Naive thymus-derived CD4-positive, alpha-beta T cell (primary cell): Measurements from ENCODE around the gene TCF7L2. TPM values are rescaled to one million over a fixed set of nuclear protein-coding genes. Genes with fewer than 3 reads are reported as not detected.

ENCODE experiments used
- ATAC-seq: fragments of 150-1000 bp; cut with Tn5 transposase; 2 replicates; pipeline ENCODE4 v1.10.0; 2021; ENCODE audit warnings: mild to moderate bottlenecking, moderate library complexity
- CTCF ChIA-PET: fragments of 350-600 bp; sonication (Branson Sonifier 250); formaldehyde crosslinking; loops from one replicate; lab custom pipeline; 2021; ENCODE audit warnings: antibody characterized with exemption; lab: Charles Lee
- POLR2A ChIA-PET: fragments of 350-600 bp; sonication (Branson Sonifier 250); formaldehyde crosslinking; loops from one replicate; lab custom pipeline; 2021; ENCODE audit warnings: antibody characterized with exemption, inconsistent platforms; lab: Charles Lee
- DNase-seq, 9 donors: peaks; one replicate each; pipeline versions ENCODE4 v3.0.0 to v3.0.0-alpha.2; 2020 to 2022; ENCODE audit warnings: mixed read lengths in 1 of 9
- H3K27ac ChIP-seq: one replicate; pipeline ENCODE4 v1.7.0; 2013; ENCODE audit warnings: mild to moderate bottlenecking, low read depth, low read length, moderate library complexity
- H3K27me3 ChIP-seq, 2 donors: one replicate each; pipeline ENCODE4 v1.7.0; 2013; ENCODE audit warnings: low read length in 2 of 2, mild to moderate bottlenecking in 2 of 2, moderate library complexity in 2 of 2; ENCODE audit not compliant: control insufficient read depth in 2 of 2, insufficient read depth in 2 of 2
- H3K36me3 ChIP-seq, 3 experiments: 1 replicate in 2 of 3; 2 replicates in 1 of 3; pipeline ENCODE4 v1.7.0; 2013; ENCODE audit warnings: low read length in 3 of 3, mild to moderate bottlenecking in 3 of 3, moderate library complexity in 1 of 3; ENCODE audit not compliant: insufficient read depth in 3 of 3, control insufficient read depth in 2 of 3
- H3K4me1 ChIP-seq, 2 donors: one replicate each; pipeline ENCODE4 v1.7.0; 2013; ENCODE audit warnings: low read length in 2 of 2, mild to moderate bottlenecking in 2 of 2, moderate library complexity in 1 of 2; ENCODE audit not compliant: control insufficient read depth in 2 of 2, insufficient read depth in 2 of 2
- H3K4me3 ChIP-seq: 2 replicates; pipeline ENCODE4 v1.7.0; 2013; ENCODE audit warnings: mild to moderate bottlenecking, low read length
- H3K9me3 ChIP-seq, 3 experiments: 1 replicate in 2 of 3; 2 replicates in 1 of 3; pipeline ENCODE4 v1.7.0; 2013; ENCODE audit warnings: low read length in 3 of 3; ENCODE audit not compliant: control insufficient read depth in 2 of 3
- H3K27ac Mint-ChIP-seq, 9 donors: one replicate each; pipeline ENCODE4 v1.8.0; 2020 to 2022; ENCODE audit warnings: mixed read lengths in 9 of 9, mild to moderate bottlenecking in 8 of 9, moderate library complexity in 5 of 9, inconsistent platforms in 2 of 9
- H3K27me3 Mint-ChIP-seq, 5 donors: one replicate each; pipeline ENCODE4 v1.8.0; 2021 to 2022; ENCODE audit warnings: mixed read lengths in 5 of 5, mild to moderate bottlenecking in 1 of 5
- H3K36me3 Mint-ChIP-seq, 5 donors: one replicate each; pipeline ENCODE4 v1.8.0; 2020 to 2022; ENCODE audit warnings: mixed read lengths in 5 of 5, mild to moderate bottlenecking in 3 of 5, inconsistent platforms in 1 of 5
- H3K4me1 Mint-ChIP-seq, 7 donors: one replicate each; pipeline ENCODE4 v1.8.0; 2020 to 2022; ENCODE audit warnings: mixed read lengths in 7 of 7, mild to moderate bottlenecking in 3 of 7, inconsistent platforms in 1 of 7
- H3K4me3 Mint-ChIP-seq, 10 donors: one replicate each; pipeline ENCODE4 v1.8.0; 2020 to 2022; ENCODE audit warnings: mild to moderate bottlenecking in 10 of 10, mixed read lengths in 10 of 10, moderate library complexity in 6 of 10, inconsistent platforms in 2 of 10
- H3K9me3 Mint-ChIP-seq, 11 donors: one replicate each; pipeline ENCODE4 v1.8.0; 2020 to 2022; ENCODE audit warnings: mixed read lengths in 11 of 11, mild to moderate bottlenecking in 4 of 11, inconsistent platforms in 1 of 11, moderate library complexity in 1 of 11
- intact Hi-C, 2 donors: fragments of 100-400 bp; cut with micrococcal nuclease; formaldehyde crosslinking; loops; one replicate each; pipeline ENCODE4 v1.15.1; 2023
- polyA plus RNA-seq, 2 donors: library from polyadenylated mRNA; unstranded; fragments of 300-500 nt; fragmentation: Illumina TruSeq; gene quantifications; one replicate each; pipeline ENCODE4 v1.2.3, GENCODE V29; 2021
- total RNA-seq, 6 experiments: library from RNA in 5 of 6; stranded (reverse) in 5 of 6; gene quantifications; 1 replicate in 5 of 6; 2 replicates in 1 of 6; pipeline ENCODE4 v1.2.3 and lab custom pipeline; 2021 to 2026

Gene TCF7L2
- total and polyA plus RNA-seq, 7 experiments from 2014 or later = 0.39 to 31.4 (median 3.1) TPM

- no peak overlapping the region for H3K27ac ChIP-seq
- no peak overlapping the region for H3K27ac Mint-ChIP-seq
- H3K36me3 Mint-ChIP-seq = no peaks in the 10 kb centered on the region
Observed at GRCh38 chr10:113078282-113078907, 128.3 kb downstream of the TCF7L2 start.

GRCh38 chr10:113080061-113080924 lies 130.2 kb downstream of the TCF7L2 start:
- no peak overlapping the region for H3K27ac Mint-ChIP-seq
- no peaks in the 10 kb centered on the region for H3K27me3 ChIP-seq
- H3K4me3 Mint-ChIP-seq = no peak overlapping the region
- H3K27ac ChIP-seq = no peak overlapping the region
- no peaks in the 10 kb centered on the region for H3K9me3 ChIP-seq
- intact Hi-C loops = no loop called here
- ChIA-PET CTCF (no interaction called here), POLR2A (no interaction called here)
- DNase-seq (no peak), ATAC-seq (no peak)
- no peaks in the 10 kb centered on the region for H3K36me3 ChIP-seq
- H3K36me3 Mint-ChIP-seq = peaks cover 0 to under 1% (median 0%) of the 10 kb centered on the region in 5 donors
- H3K4me1 Mint-ChIP-seq = no peaks in the 10 kb centered on the region
- H3K27me3 Mint-ChIP-seq = peaks cover 0 to 11% (median 0%) of the 10 kb centered on the region in 5 donors
- H3K4me3 ChIP-seq = no peak overlapping the region
- no peaks in the 10 kb centered on the region for H3K9me3 Mint-ChIP-seq
- H3K4me1 ChIP-seq = no peaks in the 10 kb centered on the region

More at GRCh38 chr10:113078282-113078907, 128.3 kb downstream of the TCF7L2 start:
- no peaks in the 10 kb centered on the region for H3K9me3 Mint-ChIP-seq
- Histone ChIP-seq H3K36me3 (no peaks in the 10 kb centered on the region), H3K9me3 (no peaks in the 10 kb centered on the region), H3K4me3 (no peak overlapping the region), H3K4me1 (no peaks in the 10 kb centered on the region), H3K27me3 (no peaks in the 10 kb centered on the region)
- ATAC-seq = no peak
- DNase-seq = no peak
- H3K4me3 Mint-ChIP-seq = no peak overlapping the region
- ChIA-PET POLR2A (no interaction called here), CTCF (interaction anchor here (0.6 kb wide), 1 partner anchor 18 kb away, joined by 6 read pairs; no protein-coding TSS in a partner anchor)
- no peaks in the 10 kb centered on the region for H3K4me1 Mint-ChIP-seq
- intact Hi-C loops = no loop called here
- H3K27me3 Mint-ChIP-seq = peaks cover 0 to 11% (median 0%) of the 10 kb centered on the region in 5 donors

GRCh38 chr10:113080925-113081229 lies 130.8 kb downstream of the TCF7L2 start:
- no peak overlapping the region for H3K27ac ChIP-seq
- no peak for DNase-seq
- intact Hi-C loops = no loop called here
- ChIA-PET CTCF (no interaction called here), POLR2A (no interaction called here)
- no peak overlapping the region for H3K4me3 ChIP-seq
- Mint-ChIP-seq H3K36me3 (peaks cover 0 to 3% (median 0%) of the 10 kb centered on the region in 5 donors), H3K27me3 (peaks cover 0 to 11% (median 0%) of the 10 kb centered on the region in 5 donors), H3K4me1 (no peaks in the 10 kb centered on the region), H3K4me3 (no peak overlapping the region), H3K27ac (no peak overlapping the region), H3K9me3 (no peaks in the 10 kb centered on the region)
- H3K9me3 ChIP-seq = no peaks in the 10 kb centered on the region
- ATAC-seq = no peak
- H3K27me3 ChIP-seq = no peaks in the 10 kb centered on the region
- H3K4me1 ChIP-seq = no peaks in the 10 kb centered on the region
- H3K36me3 ChIP-seq = no peaks in the 10 kb centered on the region

DNA sequence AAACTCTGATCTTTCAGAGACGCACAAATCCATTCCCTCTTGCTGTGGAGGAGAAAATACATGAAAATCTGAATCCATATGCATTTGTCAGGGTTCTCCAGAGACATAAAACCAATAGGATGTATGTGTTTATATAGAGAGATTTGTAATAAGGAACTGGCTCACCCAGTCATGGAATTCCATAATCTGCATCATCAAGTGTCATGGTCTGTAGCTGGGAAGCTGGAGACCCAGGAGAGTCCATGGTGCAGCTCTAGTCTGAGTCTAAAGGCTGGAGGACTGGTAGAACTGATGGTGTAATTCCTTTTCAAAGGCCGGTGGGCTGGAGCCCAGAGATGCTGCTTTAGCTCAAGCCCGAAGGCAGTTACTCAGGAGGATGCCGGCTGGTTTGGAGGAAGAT lies 134.0 kb downstream of the TCF7L2 start:
- Mint-ChIP-seq H3K36me3 (peaks cover 0 to 3% (median 0%) of the 10 kb centered on the region in 5 donors), H3K27ac (no peak overlapping the region), H3K9me3 (peaks cover 0 to 2% (median 0%) of the 10 kb centered on the region in 11 donors), H3K4me3 (no peak overlapping the region), H3K4me1 (no peaks in the 10 kb centered on the region), H3K27me3 (peaks cover 0 to 3% (median 0%) of the 10 kb centered on the region in 5 donors)
- no peaks in the 10 kb centered on the region for H3K27me3 ChIP-seq
- ChIA-PET CTCF (no interaction called here), POLR2A (no interaction called here)
- ATAC-seq = no peak
- H3K4me3 ChIP-seq = no peak overlapping the region
- intact Hi-C loops = no loop called here
- no peaks in the 10 kb centered on the region for H3K4me1 ChIP-seq
- DNase-seq = no peak
- no peak overlapping the region for H3K27ac ChIP-seq
- no peaks in the 10 kb centered on the region for H3K9me3 ChIP-seq
- H3K36me3 ChIP-seq = no peaks in the 10 kb centered on the region

DNA sequence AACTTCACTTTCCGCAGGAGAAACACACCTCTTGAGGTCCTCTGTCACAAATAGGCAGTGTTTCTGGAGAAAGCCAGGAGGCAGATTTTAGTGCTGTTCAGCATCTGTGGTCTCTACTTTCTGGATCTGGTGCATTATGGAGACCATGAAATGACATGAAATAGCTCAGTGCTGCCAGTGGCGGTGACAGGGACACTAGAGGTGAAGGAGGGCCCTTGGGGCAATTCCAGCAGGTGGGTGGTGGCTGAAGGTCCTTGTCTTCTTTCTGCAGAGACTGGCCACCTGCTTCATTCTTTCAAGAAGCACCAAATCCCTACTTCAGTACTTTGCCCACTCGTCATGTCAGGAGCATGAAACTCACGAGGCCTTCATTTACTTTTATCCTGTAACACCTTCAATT lies 135.7 kb downstream of the TCF7L2 start:
- Mint-ChIP-seq H3K4me3 (no peak overlapping the region), H3K9me3 (peaks cover 0 to 2% (median 0%) of the 10 kb centered on the region in 11 donors), H3K27me3 (peaks cover 0 to 3% (median 0%) of the 10 kb centered on the region in 5 donors), H3K4me1 (no peaks in the 10 kb centered on the region), H3K27ac (no peak overlapping the region), H3K36me3 (peaks cover 0 to 3% (median 0%) of the 10 kb centered on the region in 5 donors)
- intact Hi-C loops = no loop called here
- DNase-seq = no peak
- ChIA-PET POLR2A (no interaction called here), CTCF (no interaction called here)
- no peaks in the 10 kb centered on the region for H3K4me1 ChIP-seq
- H3K9me3 ChIP-seq = no peaks in the 10 kb centered on the region
- ATAC-seq = no peak
- H3K4me3 ChIP-seq = no peak overlapping the region
- H3K27ac ChIP-seq = no peak overlapping the region
- H3K36me3 ChIP-seq = no peaks in the 10 kb centered on the region
- H3K27me3 ChIP-seq = no peaks in the 10 kb centered on the region

DNA sequence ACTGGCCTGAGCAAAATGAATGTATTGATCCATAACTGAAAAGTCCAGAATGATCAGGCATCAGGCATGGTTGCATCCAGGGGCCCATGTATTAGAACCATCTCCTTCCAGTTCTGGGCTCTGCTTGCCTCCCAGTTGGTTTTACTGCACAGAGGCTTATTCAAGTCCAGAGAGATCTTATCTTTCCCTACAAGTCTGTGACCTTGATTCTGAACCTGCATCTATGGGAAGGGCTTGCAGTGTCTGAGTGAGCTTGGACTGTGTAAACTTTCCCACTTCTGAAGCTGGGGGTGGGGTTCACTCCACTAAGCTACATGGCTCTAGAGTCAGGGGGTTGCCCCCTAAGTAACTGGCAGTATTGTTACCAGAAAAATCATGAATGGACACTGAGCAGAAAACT lies 136.2 kb downstream of the TCF7L2 start:
- H3K4me1 ChIP-seq = no peaks in the 10 kb centered on the region
- no peaks in the 10 kb centered on the region for H3K27me3 ChIP-seq
- ATAC-seq = no peak
- no peak for DNase-seq
- Mint-ChIP-seq H3K36me3 (peaks cover 0 to 3% (median 0%) of the 10 kb centered on the region in 5 donors), H3K27me3 (no peaks in the 10 kb centered on the region), H3K27ac (no peak overlapping the region), H3K4me1 (no peaks in the 10 kb centered on the region), H3K9me3 (peaks cover 0 to 2% (median 0%) of the 10 kb centered on the region in 11 donors), H3K4me3 (no peak overlapping the region)
- intact Hi-C loops = no loop called here
- no peaks in the 10 kb centered on the region for H3K9me3 ChIP-seq
- ChIA-PET CTCF (no interaction called here), POLR2A (no interaction called here)
- no peak overlapping the region for H3K27ac ChIP-seq
- H3K4me3 ChIP-seq = no peak overlapping the region
- no peaks in the 10 kb centered on the region for H3K36me3 ChIP-seq
